ENCODE measurements around the gene SMDT1.

DNA sequence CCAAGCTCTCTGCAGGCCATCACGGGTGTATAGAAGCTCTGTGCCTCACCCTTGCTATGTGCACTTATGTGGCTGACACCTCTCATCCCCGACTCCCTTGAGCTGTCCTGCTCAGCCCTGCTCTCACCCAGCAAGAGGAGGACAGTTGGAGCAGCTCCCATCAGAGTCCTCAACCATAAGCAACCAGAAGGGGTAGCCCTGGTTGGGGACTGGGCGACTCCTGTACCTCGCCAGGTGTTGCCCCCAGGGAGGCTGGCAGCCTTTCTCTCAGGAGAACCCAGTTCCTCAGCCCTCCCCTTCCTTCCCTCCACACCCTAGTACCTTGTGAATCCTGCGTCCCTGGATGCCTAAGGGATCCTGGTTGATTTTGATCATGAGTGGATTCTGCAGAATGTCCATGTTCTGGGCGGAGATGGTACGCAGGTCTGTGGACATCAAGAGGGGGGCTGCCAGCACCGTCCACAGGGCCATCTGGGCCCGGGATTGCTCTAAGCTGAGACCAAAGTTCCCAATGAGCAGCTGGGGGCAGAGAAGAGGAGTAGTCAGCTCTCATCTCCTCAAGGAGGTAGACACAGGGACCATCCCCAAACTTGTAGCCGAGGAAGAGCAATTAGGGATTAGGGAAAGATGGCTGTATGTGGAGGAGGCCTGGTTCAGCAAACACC lies 16.9 kb upstream of the SMDT1 start:
- no peak for TF ChIP-seq RCOR1 (IDR thresholded peaks at IDR 0.05; ENCODE audit: low read length)
- TF ChIP-seq, protein P1, sequence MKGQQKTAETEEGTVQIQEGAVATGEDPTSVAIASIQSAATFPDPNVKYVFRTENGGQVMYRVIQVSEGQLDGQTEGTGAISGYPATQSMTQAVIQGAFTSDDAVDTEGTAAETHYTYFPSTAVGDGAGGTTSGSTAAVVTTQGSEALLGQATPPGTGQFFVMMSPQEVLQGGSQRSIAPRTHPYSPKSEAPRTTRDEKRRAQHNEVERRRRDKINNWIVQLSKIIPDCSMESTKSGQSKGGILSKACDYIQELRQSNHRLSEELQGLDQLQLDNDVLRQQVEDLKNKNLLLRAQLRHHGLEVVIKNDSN (IDR thresholded peaks at IDR 0.05; ENCODE audit: borderline replicate concordance, low read depth), result no peak
- TF ChIP-seq, protein P2, sequence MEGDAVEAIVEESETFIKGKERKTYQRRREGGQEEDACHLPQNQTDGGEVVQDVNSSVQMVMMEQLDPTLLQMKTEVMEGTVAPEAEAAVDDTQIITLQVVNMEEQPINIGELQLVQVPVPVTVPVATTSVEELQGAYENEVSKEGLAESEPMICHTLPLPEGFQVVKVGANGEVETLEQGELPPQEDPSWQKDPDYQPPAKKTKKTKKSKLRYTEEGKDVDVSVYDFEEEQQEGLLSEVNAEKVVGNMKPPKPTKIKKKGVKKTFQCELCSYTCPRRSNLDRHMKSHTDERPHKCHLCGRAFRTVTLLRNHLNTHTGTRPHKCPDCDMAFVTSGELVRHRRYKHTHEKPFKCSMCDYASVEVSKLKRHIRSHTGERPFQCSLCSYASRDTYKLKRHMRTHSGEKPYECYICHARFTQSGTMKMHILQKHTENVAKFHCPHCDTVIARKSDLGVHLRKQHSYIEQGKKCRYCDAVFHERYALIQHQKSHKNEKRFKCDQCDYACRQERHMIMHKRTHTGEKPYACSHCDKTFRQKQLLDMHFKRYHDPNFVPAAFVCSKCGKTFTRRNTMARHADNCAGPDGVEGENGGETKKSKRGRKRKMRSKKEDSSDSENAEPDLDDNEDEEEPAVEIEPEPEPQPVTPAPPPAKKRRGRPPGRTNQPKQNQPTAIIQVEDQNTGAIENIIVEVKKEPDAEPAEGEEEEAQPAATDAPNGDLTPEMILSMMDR (IDR thresholded peaks at IDR 0.05), result no peak
- no peak for TF ChIP-seq MEF2A (IDR thresholded peaks at IDR 0.05; ENCODE audit: borderline replicate concordance, low read depth)

Data from SK-N-SH (cell line).